GM13976 (cell line): Measurements from ENCODE around the gene ITPR2.

Source experiments
- DNase-seq: peaks from one replicate; pipeline ENCODE4 v3.0.0; 2012; ENCODE audit warnings: low spot score
- CTCF ChIP-seq: IDR thresholded peaks from 2 replicates; pipeline ENCODE4 v1.5.1; 2012; ENCODE audit warnings: borderline replicate concordance, mild to moderate bottlenecking; ENCODE audit not compliant: insufficient read depth; ENCODE audit errors: extremely low read depth, missing control alignments, control extremely low read depth
- in situ Hi-C: fragments of 300-500 bp; cut with MboI; formaldehyde crosslinking; loops from one replicate; pipeline ENCODE4 v1.12.0; 2022; ENCODE audit warnings: low sequenced_read_pairs, mixed read lengths, inconsistent platforms; ENCODE audit not compliant: unreplicated experiment

Gene ITPR2

GRCh38 chr12:26817183-26817591, 15.8 kb downstream of the ITPR2 start:
- peak; percentile 32 for DNase-seq
- TF ChIP-seq CTCF: no peak
- in situ Hi-C loops: no loop called here

GRCh38 chr12:26813812-26814211, 19.2 kb downstream of the ITPR2 start:
- in situ Hi-C loops: no loop called here
- no peak for DNase-seq
- no peak for TF ChIP-seq CTCF

GRCh38 chr12:26810330-26810729, 22.7 kb downstream of the ITPR2 start:
- in situ Hi-C loops: no loop called here
- no peak for TF ChIP-seq CTCF
- DNase-seq: no peak

GRCh38 chr12:26809611-26810285, 23.2 kb downstream of the ITPR2 start:
- in situ Hi-C loops: no loop called here
- TF ChIP-seq CTCF: no peak
- no peak for DNase-seq

- in situ Hi-C loops: no loop called here
- TF ChIP-seq CTCF: no peak
- peak; percentile 45 for DNase-seq
Measured at GRCh38 chr12:26808766-26809476, 24.1 kb downstream of the ITPR2 start.

GRCh38 chr12:26807292-26807691, 25.7 kb downstream of the ITPR2 start:
- no peak for TF ChIP-seq CTCF
- no peak for DNase-seq
- in situ Hi-C loops: no loop called here
